GM19025 (cell line): ENCODE data around the gene GRB10.

Source experiments
- ATAC-seq: cut with Tn5 transposase; IDR thresholded peaks from one replicate; pipeline ENCODE4 v1.9.1; 2021; ENCODE audit warnings: mild to moderate bottlenecking, low read depth, moderate library complexity; ENCODE audit not compliant: unreplicated experiment

GRB10 gene

GRCh38 chr7:50621973-50622490, 160.7 kb downstream of the GRB10 start:
- ATAC-seq, result no peak

GRCh38 chr7:50621206-50621605, 161.5 kb downstream of the GRB10 start:
- no peak for ATAC-seq

GRCh38 chr7:50620433-50620832, 162.3 kb downstream of the GRB10 start:
- ATAC-seq, result no peak

GRCh38 chr7:50619684-50620083, 163.0 kb downstream of the GRB10 start:
- no peak for ATAC-seq

- ATAC-seq, result no peak
These were observed 164.4 kb downstream of the GRB10 start for GRCh38 chr7:50618281-50618680.

- no peak for ATAC-seq
These were observed 167.1 kb downstream of the GRB10 start for GRCh38 chr7:50615519-50616080.

- ATAC-seq, result no peak
These were observed 167.8 kb downstream of the GRB10 start for GRCh38 chr7:50614721-50615518.

GRCh38 chr7:50613473-50613872, 169.2 kb downstream of the GRB10 start:
- ATAC-seq, result no peak

GRCh38 chr7:50612704-50613103, 170.0 kb downstream of the GRB10 start:
- ATAC-seq, result no peak

GRCh38 chr7:50610521-50611277, 172.0 kb downstream of the GRB10 start:
- peak; percentile 48 for ATAC-seq

- no peak for ATAC-seq
These were observed 174.3 kb downstream of the GRB10 start for GRCh38 chr7:50608196-50608906.

GRCh38 chr7:50607524-50608125, 175.1 kb downstream of the GRB10 start:
- ATAC-seq, result no peak

- no peak for ATAC-seq
These were observed 177.6 kb downstream of the GRB10 start for GRCh38 chr7:50605059-50605458.

GRCh38 chr7:50603287-50603686, 179.4 kb downstream of the GRB10 start:
- ATAC-seq, result no peak

GRCh38 chr7:50599385-50599784, 183.3 kb downstream of the GRB10 start:
- ATAC-seq, result no peak

GRCh38 chr7:50598460-50599343, 184.0 kb downstream of the GRB10 start:
- ATAC-seq, result no peak

GRCh38 chr7:50596484-50596883, 186.2 kb downstream of the GRB10 start:
- no peak for ATAC-seq

GRCh38 chr7:50595491-50596102, 187.1 kb downstream of the GRB10 start:
- ATAC-seq, result no peak
